Stimulated activated CD8-positive, alpha-beta memory T cell treated with anti-CD3 and anti-CD28 coated beads, Interleukin-2, amount 100 ng/mL, for 48 hours (primary cell): ENCODE results near the gene SOX5.

Experiments used
- DNase-seq, 2 donors: peaks; one replicate each; pipeline ENCODE4 v3.0.0-alpha.2; 2020; ENCODE audit warnings: low read depth in 2 of 2

Gene SOX5

GRCh38 chr12:23949348-23950209 is at the start of gene SOX5:
TSS of gene SOX5 (minus strand) at chr12:23949670. CDS start at chr12:23949601, 69 bp downstream.
- DNase-seq = no peak

DNA sequence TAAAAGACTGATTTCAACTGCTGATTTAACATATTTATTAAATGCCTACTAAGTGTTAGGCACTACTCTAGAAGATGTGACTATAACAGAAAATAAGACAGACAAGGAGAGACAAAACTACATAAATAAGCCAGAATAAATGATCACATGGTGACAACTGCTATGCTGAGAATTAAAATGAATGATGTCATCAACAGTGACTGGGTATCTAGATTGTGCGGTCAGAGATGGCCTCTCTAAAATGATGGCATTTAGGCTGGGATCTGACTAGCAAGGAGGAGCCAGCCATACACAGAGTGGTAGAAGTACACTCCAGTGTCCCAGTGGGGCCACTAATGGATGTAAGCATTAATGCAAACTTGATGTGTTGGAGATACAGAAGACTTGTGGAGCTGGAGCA is 37.6 kb upstream of the SOX5 start:
- DNase-seq = no peak

DNA sequence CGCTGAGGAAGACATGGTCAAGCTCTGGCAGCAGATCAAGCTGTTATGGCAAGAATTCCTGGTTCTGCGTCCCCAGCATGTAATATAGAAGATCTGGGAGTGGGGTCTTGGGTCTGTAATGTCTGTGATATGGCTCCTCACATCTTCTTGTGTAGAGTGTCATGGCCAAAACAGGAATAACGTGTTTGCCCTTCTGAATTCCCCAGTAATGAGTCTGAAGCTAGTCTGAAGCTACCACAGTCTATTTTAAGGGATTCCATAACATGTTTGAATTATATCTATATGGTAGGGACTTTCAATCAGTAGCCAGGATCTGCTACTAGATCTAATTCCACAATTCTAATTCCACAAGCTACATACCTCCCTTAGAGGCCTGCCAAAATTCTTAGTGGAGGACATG is 31.4 kb upstream of the SOX5 start:
- no peak for DNase-seq

DNA sequence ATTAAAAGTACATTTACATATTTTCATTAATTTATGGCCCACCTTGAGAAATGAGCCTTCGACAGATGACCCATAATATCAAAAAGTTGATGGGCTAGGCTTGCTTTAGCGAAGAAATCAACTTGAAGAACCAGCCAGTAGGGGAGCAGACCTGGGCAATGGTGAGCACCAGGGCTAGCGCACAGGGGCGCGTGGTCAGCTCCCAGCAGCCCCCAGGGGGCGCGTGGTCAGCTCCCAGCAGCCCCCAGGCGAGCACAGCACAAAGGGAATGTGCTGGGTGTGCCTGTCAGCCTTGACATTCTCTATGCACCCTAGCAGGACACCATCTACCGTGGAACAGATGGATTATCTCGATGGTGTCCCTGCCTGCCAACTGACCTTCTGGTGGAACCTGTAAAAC is 15.3 kb upstream of the SOX5 start:
- DNase-seq = no peak

DNA sequence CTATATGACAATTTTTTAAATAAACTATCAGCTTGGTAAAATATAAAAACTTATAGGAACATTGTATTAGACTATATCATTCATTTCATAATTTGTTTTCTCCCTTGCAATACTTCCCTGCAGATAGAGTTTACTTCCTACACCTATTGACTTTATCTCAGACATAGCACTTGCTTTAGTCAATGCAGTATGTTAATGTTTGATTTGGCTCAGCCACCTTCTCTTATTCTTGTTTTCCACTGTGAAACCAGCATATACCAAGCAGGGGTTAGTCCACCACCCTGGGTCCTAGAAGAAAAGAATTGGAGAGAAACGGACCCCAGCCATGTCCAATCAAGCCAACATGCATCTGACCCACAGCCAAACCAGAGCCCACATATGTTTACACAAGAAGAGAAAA is 10.4 kb upstream of the SOX5 start:
- no peak for DNase-seq

- DNase-seq = no peak
Observed at GRCh38 chr12:23954332-23954731, 4.9 kb upstream of the SOX5 start.

DNA sequence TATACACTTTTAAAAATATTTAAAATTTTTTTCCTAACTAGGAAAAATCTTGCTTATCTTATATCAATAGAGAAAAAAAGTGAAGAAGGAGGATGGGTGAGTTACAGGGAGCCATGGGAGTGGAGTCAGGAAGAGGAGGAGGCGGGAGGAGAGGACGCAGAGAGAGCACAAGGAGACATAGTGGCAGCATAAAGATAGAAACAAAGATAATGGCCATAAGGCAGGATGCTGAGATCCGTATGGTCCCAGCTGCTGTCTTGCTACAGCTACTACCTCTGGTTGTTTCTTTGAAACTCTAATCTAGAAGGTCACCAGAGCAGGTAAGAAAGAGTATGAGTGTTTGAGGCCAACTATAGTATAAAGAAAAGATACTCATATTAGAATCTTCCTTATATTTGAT is 2.6 kb upstream of the SOX5 start:
- DNase-seq = no peak

DNA sequence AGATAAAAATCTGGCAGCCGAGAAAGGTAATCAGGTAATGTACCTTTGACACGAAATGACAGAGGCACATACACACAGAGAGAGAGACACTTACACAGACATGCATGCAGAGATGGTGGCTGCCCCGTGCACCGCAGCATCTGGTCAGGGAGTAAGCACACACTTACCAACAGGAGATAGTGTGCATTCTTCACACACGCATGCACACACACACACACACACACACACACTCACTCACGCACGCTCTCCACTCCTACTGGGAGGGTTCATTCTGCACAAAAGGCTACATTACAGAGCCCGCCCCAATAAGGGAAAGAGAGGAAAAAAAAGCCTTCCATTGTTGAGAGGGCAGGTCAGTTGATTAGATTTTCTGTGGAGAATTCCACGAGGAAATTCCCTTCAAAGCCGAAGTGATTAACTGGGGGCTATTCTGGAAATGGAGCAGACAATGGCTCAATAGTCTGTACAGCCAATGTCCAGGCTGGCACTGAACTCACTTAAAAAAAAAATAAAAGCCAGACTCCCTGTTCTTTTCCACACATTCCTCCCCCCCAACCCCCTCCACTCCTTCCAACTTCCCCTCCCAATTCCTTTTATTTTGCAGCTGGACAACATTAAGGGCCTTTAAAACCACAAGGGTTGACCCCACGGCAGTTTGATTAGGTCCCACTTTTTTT is 1.4 kb upstream of the SOX5 start:
- no peak for DNase-seq

DNA sequence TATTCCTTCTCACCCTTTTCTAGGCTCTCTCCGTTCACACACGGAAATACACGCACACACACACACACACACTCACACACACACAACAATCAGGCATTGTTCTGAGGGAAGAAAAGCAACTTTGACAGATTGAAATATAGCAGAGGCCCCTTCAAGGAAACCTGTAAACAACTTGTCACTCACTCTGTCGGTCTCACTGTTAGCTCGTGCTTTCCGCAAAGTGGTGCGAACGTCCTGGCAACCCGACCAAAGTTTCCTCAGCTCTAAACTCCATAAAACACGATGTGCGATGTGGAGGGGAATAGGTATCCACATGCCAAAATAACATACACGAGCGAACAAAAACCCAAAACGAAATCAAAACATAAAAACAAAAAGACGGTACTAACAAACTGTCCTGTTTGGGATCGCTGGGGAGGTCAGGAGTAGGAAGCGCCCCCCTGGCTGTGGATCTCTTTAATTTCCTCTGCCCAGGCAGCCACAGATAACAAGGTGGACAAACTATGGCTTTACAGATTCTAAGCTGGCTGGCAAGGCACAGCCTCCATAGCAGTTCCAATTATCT is 822 bp upstream of the SOX5 start:
- no peak for DNase-seq

GRCh38 chr12:23948291-23948690 is 1.2 kb downstream of the SOX5 start:
- no peak for DNase-seq

GRCh38 chr12:23947395-23947794 is 2.1 kb downstream of the SOX5 start:
- DNase-seq = no peak

DNA sequence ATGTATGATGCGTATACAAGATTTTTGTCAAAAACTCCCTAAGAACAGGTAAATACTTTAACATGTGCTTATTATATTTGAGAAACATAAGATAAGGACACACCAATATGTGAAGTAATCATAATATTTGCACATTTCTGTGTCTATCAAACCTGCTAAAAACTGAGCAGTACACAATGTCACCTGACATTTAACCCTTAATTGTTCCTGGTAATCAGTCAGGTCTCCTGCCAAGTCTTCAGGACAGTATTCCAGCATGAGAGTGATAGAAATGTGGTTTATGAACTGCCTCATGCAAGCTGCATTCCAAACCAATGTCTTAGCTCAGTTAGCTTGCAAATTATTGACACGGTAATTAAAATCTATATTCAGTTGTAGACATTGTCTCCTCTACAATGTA is 4.2 kb downstream of the SOX5 start:
- DNase-seq = no peak

DNA sequence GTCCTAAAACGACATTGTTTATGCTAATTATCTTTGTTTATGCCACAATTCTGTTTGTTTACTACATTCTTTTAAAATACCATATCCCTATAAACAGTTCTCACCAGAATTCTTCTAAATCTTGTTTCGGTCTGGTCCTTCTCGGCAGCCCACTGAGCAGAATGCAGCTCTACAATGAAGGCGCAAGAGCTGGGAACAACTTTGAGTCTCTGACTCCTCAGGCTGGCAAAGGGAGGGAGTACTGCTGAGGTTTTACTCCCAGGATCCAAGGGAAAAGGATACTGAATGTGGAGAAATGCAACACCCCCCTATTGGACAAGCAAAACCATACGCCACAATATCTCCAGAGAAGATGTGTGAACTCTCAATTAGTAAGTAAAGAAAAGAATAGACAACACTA is 5.4 kb downstream of the SOX5 start:
- DNase-seq = no peak

DNA sequence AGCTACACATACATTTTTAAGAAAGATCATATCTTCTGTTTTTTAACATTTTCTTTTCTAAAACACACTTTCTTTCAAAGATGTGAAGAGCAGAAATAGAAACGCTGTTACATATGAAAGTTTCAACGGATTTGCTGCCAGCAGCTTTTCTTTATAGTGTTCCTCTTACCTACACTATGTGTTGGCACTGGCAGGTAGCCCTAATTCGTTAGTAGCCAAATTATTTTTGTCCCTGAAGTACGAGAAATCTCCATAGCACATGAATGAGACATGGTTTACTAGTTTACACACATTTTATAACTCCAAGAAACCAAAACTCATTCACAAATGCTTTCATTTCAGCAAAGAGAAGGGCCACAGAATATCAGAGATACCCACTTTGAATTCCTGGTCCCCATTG is 6.6 kb downstream of the SOX5 start:
- DNase-seq = no peak

DNA sequence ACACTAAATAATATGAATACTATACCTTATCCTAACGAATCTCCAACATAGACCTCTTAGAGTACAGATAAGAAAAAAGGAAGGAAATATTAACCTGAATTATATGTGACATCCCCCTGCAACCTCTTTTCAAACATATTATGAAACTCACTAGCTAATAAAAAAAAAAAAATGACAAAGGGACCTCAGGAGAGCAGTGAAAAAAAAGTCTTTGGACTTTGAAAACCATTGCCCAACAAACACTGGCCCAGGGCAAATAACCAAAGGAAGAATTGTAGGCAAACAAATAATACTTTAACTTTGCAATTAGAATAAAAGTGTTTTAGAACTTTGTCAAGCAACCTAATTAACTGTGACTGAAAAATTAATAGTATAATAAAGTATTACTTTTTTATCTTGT is 7.7 kb downstream of the SOX5 start:
- no peak for DNase-seq

DNA sequence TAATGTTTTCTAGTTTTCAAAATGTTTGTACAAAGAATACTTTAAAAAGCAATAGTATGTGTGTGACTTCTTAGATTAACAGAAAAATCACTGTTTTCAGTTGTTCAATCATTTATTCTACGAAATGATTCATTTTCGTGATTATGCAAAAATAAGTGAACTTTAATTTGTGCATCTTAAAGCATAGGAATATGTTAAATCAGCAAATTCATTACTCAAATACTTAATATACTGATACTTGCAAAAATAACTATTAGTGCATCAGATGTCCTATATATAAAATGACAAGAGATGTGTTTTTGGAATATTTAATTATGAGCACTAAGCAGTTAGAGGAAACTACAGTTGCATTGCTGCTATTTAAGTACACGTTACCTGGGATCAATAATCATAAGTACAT is 11.0 kb downstream of the SOX5 start:
- DNase-seq = no peak

DNA sequence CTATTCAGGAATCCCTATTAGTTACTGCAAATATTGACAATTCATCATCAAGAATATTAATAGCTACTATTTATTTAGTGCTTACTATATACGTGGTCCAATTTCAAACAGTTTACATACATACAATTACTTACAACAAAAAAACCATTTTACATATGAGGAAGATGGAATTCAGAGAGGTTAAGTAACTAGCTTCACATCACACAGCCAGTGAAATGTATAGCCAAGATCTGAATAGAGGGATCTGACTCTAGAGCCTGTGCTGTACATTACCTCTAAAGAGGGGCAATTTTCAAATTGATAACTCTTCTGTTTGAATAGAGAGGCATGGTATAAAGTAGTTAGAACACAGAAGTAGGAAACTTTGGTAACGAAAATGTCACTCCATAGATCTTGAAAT is 18.3 kb downstream of the SOX5 start:
- no peak for DNase-seq

- DNase-seq = no peak
Observed at GRCh38 chr12:23930599-23930998, 18.9 kb downstream of the SOX5 start.

GRCh38 chr12:23929906-23930305 is 19.6 kb downstream of the SOX5 start:
- DNase-seq = no peak

GRCh38 chr12:23927907-23928306 is 21.6 kb downstream of the SOX5 start:
- no peak for DNase-seq

DNA sequence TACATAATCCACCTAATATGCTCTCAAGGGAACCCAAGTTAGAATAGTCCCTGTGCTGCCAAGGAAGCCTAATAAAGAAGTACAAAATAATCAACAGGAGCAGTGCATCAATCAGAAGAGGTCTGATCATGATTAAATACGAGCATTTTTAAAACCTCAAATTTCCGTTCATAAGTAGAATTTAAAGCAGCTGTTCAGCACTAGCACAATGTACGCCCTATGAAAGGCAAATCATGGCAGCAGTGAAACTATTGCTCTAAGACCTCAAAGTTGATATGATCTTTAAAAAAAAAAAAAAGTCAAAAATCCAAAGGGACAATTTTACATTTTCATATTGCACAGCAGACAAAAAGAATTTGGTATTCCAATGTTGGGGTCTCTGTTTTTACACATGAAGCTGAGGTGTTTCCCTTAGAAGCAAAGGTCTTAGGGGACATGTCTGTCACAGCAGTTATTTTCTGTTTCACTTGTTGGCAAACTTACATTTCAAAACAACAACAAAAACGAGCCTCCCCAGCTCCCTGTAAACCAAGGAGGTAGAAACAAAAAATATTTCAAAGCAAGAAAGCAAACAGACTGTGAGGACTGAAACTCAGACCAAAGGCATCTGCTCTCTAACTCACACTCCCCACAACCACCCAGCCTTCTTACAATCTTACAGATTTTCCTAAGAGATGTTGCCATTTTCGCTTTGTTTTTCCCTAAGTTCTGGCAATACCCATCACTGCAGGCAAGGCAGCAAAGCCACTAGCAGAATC is 28.2 kb downstream of the SOX5 start:
- DNase-seq = no peak

DNA sequence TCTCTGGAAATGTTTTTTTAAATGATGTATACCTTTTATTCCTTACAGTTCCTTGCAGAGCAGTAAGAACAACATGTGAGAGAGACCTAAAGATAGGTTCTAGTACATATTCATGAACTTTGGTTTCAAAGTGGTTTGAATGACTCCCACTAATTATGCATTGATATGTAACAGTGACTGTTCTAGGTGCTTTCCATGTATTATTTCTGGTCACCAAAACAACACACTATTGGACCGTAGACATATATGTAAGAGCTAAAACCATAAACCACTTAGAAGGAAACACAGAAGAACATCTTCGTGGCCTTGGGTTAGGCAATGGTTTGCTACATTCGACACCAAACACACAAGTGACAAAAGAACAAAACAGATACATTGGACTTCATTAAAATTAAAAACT is 37.9 kb downstream of the SOX5 start:
- no peak for DNase-seq
